ENCODE results near the gene IL20.

- TF ChIP-seq SREBF2 (IDR thresholded peaks at IDR 0.05; ENCODE audit: low read length), result no peak
- no peak for TF ChIP-seq POLR2AphosphoS5 (IDR thresholded peaks at IDR 0.05; ENCODE audit: low read length)
- no peak for TF ChIP-seq REST (IDR thresholded peaks at IDR 0.05; ENCODE audit: low read depth, low read length)
- TF ChIP-seq, protein P1, sequence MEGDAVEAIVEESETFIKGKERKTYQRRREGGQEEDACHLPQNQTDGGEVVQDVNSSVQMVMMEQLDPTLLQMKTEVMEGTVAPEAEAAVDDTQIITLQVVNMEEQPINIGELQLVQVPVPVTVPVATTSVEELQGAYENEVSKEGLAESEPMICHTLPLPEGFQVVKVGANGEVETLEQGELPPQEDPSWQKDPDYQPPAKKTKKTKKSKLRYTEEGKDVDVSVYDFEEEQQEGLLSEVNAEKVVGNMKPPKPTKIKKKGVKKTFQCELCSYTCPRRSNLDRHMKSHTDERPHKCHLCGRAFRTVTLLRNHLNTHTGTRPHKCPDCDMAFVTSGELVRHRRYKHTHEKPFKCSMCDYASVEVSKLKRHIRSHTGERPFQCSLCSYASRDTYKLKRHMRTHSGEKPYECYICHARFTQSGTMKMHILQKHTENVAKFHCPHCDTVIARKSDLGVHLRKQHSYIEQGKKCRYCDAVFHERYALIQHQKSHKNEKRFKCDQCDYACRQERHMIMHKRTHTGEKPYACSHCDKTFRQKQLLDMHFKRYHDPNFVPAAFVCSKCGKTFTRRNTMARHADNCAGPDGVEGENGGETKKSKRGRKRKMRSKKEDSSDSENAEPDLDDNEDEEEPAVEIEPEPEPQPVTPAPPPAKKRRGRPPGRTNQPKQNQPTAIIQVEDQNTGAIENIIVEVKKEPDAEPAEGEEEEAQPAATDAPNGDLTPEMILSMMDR (IDR thresholded peaks at IDR 0.05 in 2 of 3, conservative IDR thresholded peaks at IDR 0.05 in 1 of 3; ENCODE audit: control insufficient read depth in 2 of 3, extremely low read depth in 1 of 3, insufficient read depth in 1 of 3, low read depth in 3 of 3, low read length in 3 of 3), result no peak
- TF ChIP-seq EP300 (IDR thresholded peaks at IDR 0.05; ENCODE audit: borderline replicate concordance in 1 of 2, control insufficient read depth in 1 of 2, low read depth in 2 of 2, low read length in 2 of 2), result no peak
- no peak for TF ChIP-seq LARP7 (IDR thresholded peaks at IDR 0.05)
- TF ChIP-seq POLR2A (IDR thresholded peaks at IDR 0.05; ENCODE audit: low read depth, low read length), result no peak
- no peak for TF ChIP-seq ASH2L (IDR thresholded peaks at IDR 0.05; ENCODE audit: borderline replicate concordance, low read depth)
- no peak for TF ChIP-seq MTA3 (IDR thresholded peaks at IDR 0.05; ENCODE audit: borderline replicate concordance, low read length)
- no peak for TF ChIP-seq TAF1 (IDR thresholded peaks at IDR 0.05; ENCODE audit: borderline replicate concordance, low read depth, low read length)
- TF ChIP-seq JUND (IDR thresholded peaks at IDR 0.05; ENCODE audit: low read depth, low read length), result no peak
Measured at GRCh38 chr1:206898915-206899431, 33.5 kb downstream of the IL20 start.

Measured in GM12878 (cell line).